NCI-H1694 (cell line): Measurements from ENCODE around the gene SYCE3.
"Not testable (repeated sequence)": the region's sequence is repeated elsewhere in the genome, so short reads cannot be mapped to it uniquely, and the experiment has no call there.

Experiments
- DNase-seq: peaks from one replicate; lab custom pipeline; 2025; lab: John Stamatoyannopoulos, UW

The SYCE3 gene

DNA sequence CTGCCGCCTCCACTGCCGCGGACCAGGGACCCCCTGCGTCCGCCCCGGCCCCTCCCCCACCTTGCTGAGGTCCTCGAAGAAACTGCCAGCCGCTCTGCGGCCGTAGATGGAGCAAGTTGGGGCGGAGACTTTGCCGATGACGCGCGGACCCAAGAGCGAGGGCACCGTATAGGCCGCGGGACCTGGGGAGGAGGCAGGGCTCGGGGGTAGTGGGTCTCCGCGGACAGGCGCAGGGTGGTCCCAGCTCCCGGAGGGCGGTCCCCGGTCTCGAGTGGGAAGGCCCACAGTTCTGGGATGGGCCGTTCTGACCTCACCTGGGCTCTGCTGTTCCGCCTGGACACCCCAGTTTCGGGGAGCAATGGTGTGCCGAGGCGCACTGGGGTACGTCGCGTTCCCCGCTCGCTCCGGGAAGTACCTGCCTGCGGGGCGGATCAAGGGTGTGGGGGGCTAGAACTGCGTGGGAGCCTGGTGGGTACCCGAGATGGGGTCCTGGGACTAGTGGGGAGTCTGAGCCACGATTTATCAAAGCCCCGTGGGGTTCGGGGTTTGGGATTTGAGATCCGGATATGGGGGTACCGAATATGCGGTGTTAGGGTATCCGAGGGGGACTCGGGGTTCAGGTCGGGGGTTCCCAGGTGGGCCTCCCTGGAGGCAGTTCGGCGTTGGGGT, 31.7 kb downstream of the SYCE3 start:
- no peak for DNase-seq

DNA sequence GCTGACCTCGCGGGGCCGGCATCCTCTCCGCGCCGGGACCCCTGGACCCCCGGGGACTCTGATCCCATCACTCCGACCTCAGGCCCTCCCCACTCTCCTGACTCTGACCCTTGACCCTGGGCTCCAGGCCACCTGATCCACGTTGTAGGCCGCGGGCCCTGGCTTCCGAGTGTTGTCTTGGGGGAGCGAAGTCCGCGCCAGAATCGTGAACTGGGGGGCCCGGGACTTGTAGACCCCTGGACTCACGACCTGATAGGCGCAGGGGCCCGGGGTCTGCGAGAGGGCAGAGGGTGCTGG, 32.2 kb downstream of the SYCE3 start:
- DNase-seq = no peak

GRCh38 chr22:50529897-50530579, 32.7 kb downstream of the SYCE3 start, which contains the start of gene TYMP:
Gene TYMP, minus strand, starts transcription at chr22:50530012. Its CDS starts 303 bp downstream, at chr22:50529709.
- no peak for DNase-seq

GRCh38 chr22:50529416-50529896, 33.3 kb downstream of the SYCE3 start:
- no peak for DNase-seq

GRCh38 chr22:50528682-50529415, 33.9 kb downstream of the SYCE3 start:
- DNase-seq = no peak

GRCh38 chr22:50527921-50528681, 34.6 kb downstream of the SYCE3 start:
- no peak for DNase-seq

- no peak for DNase-seq
These were observed 35.6 kb downstream of the SYCE3 start for GRCh38 chr22:50526834-50527801.

- DNase-seq = peak; percentile 74
These were observed 36.4 kb downstream of the SYCE3 start for GRCh38 chr22:50526108-50526833.

DNA sequence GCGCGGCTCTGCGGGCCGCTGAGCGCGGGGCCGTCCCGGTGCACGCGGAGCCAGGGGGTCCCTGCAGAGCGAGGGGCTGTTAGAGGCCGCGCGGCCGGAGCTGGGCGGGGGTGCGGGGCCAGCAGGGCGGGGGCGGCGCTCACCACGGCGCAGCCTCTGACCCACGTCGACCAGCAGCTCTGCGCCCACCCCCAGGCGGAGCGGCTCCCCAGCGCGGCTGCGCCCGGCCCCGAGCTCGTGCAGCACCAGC, 36.9 kb downstream of the SYCE3 start:
- no peak for DNase-seq

- peak; percentile 93 for DNase-seq
These were observed 37.4 kb downstream of the SYCE3 start, which contains the start of gene SCO2 for GRCh38 chr22:50525104-50525857. Gene SCO2, minus strand, starts transcription at chr22:50525598. Its CDS starts 1,187 bp downstream, at chr22:50524411.

DNA sequence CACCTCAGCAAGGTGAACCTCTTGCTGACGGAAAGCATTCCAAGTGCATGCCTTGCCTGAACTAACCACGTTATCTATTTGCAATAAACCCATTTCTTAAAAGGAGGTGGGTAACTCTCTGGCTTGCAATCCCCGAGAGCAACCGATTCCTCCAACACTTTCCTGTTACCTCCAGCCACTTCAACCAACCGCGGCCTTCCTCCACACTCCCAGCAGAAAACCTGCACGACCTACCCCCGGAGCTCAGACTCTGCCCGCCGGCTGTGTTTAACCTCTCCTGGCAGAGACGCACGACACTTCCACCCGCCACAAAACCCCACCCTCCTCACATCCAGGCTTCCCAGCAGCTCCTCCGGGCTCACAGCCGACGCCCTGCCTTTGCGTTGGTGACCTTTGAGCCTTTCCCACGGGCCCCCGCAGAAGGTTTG, 38.0 kb downstream of the SYCE3 start:
- DNase-seq = no peak

DNA sequence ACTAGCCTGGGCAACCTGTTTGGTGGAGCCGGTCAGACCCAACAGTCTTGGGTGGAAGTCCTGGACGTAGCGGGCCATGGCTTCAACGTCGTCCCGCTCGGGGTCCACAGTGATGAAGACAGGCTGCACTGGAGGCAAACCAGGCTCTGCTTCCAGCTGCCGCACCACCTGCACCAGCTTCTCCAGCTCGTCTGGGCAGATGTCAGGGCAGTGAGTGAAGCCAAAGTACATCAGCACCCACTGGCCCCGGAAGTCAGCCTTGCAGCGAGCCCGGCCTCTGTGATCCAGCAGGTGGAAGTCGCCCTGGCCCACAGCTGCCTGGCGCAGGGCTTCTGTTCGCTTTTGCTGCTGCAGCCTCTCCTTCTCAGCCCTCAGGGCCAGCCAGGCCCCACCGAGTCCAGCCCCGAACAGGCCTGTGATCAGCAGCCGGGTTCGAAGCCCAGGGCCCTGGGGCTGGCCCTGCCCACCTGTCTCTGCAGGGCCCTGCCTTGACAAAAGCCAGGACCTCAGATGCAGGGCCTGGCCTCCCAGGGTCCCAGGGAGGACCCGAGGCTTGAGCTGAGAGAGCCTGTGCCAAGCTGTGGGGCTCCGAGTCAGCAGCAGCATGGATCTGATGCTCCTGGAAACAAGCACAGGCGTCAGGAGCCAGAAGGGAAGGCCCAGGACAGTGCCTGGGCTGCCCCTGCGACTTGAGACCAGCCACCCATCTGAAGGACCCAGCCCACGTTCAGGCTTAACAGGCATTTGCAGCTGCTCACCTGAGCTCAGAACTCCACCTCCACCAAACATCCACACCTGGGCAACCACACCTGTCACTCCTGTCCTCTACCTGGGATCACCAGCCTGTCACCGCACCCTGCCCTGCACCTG, 38.7 kb downstream of the SYCE3 start:
- DNase-seq = no peak

- no peak for DNase-seq
These were observed 39.3 kb downstream of the SYCE3 start for GRCh38 chr22:50523458-50523805.

DNA sequence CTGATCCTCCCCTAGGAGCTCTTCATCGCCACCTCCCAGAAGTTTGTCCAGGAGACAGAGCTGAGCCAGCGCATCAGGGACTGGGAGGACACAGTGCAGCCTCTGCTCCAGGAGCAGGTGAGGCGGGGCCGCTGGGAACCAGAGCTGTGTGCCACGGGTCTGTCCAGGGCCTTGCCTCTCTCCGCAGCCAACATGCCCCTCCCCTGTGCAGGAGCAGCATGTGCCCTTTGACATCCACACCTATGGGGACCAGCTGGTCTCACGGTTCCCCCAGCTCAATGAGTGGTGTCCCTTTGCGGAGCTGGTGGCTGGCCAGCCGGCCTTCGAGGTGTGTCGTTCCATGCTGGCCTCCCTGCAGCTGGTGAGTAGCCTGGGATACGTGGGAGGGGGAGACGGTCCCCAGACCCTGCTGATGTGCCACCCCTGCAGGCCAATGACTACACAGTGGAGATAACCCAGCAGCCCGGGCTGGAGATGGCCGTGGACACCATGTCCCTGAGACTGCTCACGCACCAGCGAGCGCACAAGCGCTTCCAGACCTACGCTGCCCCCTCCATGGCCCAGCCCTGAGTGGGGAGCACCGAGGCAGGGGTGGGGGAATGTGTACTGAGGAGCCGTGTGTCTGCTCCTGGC, 39.8 kb downstream of the SYCE3 start:
- no peak for DNase-seq

DNA sequence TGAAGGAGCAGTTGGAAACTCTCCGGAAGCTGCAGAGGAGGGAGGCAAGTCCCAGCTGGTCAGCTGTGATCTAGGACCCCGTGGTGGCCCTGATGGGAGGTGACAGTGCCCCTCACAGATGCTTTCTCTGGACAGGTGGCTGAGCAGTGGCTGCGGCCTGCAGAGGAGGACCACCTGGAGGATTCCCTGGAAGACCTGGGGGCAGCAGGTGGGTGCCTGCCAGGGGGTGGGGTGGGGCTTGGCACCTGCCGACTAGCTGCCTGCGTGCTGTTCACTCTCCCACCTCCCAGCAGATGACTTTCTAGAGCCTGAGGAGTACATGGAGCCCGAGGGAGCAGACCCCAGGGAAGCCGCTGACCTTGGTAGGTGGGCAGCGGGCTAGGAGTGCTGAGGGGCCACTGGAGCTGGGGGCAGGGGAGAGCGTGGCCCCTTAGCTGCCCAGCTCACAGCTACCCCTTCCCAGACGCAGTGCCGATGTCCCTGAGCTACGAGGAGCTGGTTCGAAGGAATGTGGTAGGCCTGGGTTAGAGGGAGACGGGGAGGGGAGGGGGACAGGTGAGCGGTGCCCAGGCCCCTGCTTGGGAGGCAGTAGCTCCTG, 40.4 kb downstream of the SYCE3 start:
- DNase-seq = no peak

DNA sequence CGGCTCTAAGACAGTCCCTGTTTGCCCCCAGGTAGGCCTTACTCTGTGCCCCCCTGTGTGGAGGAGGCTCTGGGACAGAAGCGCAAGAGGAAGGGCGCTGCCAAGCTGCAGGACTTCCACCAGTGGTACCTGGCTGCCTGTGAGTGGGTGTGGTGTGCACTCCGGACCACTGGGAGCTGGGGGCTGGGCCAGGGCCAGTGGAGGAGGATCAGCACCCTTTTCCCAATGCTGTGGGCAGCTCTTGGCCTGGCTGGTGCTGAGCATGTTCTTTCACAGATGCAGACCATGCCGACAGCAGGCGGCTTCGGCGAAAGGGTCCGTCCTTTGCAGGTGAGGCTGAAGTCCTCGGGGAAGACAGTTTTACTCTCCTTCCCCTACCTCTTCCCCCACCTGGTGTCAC, 41.0 kb downstream of the SYCE3 start:
- DNase-seq = no peak

DNA sequence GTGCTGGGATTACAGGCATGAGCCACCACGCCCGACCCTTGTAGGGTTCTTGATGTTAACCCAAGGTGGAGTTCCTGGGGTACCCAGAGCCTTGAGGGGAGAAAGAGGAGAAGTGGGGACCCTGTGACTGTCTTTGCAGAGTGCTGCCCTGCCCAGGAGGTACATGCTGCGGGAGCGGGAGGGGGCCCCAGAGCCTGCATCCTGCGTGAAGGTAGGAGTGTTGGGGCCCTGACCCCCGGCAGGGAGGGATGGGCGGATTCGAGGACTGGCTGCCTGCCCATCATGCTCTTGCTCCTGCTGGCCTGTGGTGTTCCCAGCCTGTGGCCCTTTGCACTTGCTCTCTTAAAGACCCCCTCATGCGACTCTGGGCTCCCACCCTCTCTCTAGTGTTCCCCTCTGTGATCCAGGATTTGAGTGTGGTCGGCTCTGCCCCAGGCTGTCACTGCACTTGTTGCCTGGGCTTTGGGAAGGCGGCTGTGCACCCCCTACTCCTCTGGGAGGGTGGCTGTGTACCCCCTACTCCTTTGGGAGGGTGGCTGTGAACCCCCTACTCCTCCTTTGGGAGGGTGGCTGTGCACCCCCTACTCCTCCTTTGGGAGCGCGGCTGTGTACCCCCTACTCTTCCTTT, 41.8 kb downstream of the SYCE3 start:
- no peak for DNase-seq

GRCh38 chr22:50520184-50520583, 42.5 kb downstream of the SYCE3 start:
- not testable (repeated sequence) for DNase-seq
